Nucleus accumbens (tissue), 56 donors: ENCODE data around the gene SLC2A4.

Source experiments
- DNase-seq, 56 donors: peaks; one replicate each; lab custom pipeline; 2025; lab: John Stamatoyannopoulos, UW

SLC2A4 gene

DNA sequence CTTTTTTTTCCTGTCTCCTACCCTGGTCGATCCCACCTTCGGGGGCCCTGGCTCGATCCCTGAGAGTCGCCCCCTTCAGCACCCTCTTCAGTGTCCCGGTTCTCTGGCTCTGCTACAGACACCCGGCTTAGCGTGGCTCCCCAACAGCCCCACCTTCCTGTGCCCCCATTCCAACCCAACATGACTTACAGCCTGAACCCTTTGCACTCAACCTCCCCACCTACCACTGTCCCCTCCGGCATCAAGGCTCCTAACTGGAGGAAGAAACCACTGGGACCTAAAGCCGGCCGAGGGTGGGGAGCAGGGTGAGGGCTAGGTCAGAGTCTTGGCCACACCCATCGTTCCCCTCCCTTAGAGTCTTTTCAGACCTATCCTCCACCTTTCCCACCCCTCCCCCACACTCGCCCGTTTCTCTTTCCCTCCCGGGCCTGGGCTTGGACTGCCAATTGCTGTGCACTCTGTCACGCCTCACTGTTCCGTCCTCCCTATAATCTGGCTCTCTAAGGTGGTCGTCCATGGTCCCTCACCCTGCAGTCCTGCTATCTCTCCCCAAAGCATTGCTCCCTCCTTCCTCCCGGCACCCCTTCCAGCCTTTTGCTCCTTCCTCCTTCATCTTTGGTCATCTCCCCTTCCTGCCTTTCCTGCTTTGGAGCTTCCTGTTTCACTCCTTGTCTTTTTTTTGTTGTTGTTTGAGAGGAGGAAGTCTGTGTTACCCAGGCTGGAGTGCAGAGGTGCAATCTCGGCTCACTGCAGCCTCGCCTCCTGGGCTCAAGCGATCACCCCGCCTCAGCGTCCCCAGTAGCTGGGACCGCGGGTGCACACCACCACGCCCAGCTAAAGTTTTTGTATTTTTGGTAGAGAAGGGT, 18.4 kb upstream of the SLC2A4 start:
- no peak for DNase-seq

DNA sequence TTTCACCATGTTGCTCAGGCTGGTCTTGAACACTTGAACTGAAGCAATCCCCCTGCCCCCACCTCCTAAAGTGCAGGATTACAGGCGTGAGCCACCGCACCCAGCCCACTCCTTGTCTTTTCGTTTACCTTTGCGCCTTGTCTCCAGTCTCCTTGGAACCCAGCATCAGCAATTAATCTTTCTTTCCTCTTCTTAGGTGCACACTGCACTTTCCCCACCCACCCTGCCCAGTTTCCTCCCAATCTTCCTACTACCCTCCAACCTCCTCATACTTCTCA, 17.8 kb upstream of the SLC2A4 start:
- no peak for DNase-seq

- no peak for DNase-seq
Observed at GRCh38 chr17:7266784-7267183, 14.7 kb upstream of the SLC2A4 start.

DNA sequence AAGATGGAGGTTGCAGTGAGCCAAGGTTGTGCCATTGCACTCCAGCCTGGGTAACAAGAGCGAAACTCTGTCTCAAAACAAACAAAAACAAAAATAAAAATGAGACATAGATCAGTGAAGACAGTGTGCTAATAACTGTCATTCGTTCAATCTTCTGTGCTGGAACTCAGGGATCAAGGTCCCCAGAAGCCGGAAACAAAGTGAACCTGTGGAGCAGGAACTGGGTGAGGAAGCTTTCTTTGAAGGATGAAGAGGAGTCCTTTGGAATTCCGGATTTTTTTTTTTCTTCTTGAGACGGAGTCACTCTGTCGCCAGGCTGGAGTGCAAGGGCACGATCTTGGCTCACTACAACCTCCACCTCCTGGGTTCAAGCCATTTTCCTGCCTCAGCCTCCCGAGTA, 2.1 kb upstream of the SLC2A4 start:
- no peak for DNase-seq

DNA sequence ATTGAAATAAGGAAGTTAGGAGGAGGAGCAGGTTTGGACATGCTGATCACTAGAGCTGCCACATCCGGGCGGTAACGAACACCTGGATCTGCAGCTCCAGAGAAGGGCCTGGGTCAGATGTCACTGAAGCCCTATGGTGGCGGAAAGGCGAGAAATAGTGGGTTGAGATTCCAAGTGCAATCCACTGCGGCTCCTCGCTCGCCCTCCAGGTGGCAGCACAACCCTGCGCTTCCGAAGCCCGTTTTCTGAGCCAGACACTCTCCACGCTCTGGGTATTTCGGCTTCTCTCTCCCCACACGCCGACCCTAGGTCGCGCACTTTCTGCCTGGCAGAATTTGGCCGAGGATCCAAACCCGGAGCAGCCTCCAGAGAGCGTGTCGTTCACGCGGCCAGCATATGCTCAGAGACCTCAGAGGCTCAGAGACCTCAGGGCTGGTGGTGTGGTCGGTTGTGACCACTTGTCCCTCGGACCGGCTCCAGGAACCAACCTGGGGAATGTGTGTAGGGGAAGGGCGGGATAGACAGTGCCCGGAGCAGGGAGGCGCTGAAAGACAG, 922 bp upstream of the SLC2A4 start:
- DNase-seq: peak in 50 of 56 donors; percentile 19 to 88 (median 64)

GRCh38 chr17:7281953-7282751, 634 bp downstream of the SLC2A4 start:
- DNase-seq: peak in 2 of 56 donors; percentile 15 to 40

- no peak for DNase-seq
Observed at GRCh38 chr17:7282752-7283321, 1.3 kb downstream of the SLC2A4 start.

- no peak for DNase-seq
Observed at GRCh38 chr17:7283471-7284216, 2.1 kb downstream of the SLC2A4 start.

DNA sequence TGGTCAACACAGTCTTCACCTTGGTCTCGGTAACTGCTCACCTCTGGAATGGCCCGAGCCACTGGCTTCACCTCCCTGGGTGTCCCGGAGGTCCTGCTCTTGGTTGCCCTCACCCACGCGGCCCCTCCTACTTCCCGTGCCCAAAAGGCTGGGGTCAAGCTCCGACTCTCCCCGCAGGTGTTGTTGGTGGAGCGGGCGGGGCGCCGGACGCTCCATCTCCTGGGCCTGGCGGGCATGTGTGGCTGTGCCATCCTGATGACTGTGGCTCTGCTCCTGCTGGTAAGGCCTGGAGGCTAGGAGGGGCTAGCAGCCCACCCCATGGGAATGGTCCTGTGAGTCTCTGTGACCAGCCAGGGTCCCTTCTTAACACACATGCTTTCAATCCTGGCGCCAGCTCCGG, 3.4 kb downstream of the SLC2A4 start:
- no peak for DNase-seq

DNA sequence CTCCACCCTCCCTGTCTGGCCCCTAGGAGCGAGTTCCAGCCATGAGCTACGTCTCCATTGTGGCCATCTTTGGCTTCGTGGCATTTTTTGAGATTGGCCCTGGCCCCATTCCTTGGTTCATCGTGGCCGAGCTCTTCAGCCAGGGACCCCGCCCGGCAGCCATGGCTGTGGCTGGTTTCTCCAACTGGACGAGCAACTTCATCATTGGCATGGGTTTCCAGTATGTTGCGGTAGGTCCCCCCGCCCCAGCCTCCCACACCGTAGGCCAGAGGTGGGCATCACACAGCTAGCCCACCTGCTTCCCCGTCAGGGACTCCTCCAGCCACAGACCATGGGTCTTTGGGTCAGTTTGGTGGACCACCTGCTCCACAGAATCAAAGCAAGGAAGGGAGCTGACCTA, 4.2 kb downstream of the SLC2A4 start:
- DNase-seq: no peak

DNA sequence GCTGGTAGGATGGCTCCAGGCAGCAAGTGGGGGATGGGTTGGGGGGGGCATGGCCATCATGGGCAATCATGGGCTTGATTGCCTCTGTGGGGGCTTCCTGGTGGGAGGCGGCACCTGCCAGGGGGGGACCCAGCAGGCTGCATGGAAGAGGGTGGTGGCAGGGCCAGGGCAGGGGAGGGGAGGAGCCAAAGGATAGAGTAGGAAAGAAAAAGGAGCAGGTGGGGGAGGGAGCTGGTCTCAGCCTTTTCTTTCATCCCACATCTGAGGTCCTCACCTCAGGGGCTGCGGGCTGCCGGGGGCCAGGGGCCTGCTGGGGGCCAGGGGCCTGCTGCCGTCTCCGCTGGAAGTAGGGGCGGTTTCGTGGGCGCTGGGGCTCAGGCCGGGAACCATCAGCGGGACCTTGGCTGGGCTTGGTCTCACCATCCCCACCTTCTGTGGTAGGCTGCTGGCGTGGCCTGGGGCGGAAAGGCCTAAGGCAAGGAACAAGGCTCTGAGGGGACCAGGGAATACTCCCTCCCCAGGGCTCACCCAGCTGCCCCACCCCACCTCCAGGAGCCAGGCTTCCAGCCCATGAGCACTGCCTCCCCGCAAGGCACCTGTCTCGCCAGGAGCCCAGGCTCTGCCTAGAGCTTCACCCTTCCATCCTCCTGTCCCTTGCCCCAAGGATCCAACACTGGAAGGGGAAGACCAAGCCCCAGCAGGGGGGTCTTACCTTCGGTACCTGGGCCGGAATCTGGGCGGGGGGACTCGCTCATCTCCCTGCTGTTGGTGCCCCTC, 7.9 kb downstream of the SLC2A4 start:
- no peak for DNase-seq

GRCh38 chr17:7290166-7290565, 8.6 kb downstream of the SLC2A4 start:
- DNase-seq: no peak

DNA sequence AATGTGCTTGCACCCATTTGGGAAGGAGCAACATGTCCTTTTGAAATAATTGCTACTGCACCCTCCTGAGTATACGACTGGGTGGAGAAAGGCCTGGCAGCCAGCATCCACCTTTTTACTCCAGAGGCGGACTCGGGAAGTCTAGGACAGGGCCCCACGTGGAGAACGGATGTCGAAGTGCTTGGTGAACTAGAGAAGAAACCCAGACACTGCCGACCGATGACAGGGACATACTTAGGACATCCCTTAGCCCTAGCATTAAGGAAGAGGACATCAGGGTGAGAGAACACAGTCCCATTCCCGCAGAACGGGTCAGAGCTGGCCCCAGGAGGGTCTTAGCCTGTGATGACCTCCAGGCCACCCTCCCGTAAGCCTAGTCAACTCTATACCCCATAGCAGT, 9.2 kb downstream of the SLC2A4 start:
- no peak for DNase-seq

GRCh38 chr17:7292194-7292593, 10.7 kb downstream of the SLC2A4 start:
- DNase-seq: no peak

DNA sequence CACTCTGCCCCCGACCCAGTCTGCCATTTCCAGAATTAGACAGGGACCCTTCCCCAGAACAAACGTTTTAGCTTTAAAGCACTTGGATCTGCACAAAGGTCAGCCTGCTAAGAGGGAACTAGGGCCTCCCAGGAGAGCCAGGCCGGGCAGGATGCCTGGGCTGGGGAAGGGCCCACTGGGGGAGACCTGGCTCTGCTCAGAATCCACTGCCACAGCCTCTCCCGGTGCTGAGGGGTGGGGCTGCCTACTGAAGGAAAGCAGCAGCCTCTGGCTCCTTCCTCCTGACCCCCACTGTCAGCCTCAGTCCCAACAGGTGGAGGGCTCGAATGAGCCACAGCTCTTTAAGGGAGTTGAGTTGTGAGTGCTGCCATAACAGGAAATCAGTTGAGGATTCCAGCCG, 11.2 kb downstream of the SLC2A4 start:
- DNase-seq: peak in 3 of 56 donors; percentile 1 to 32 (median 20)

GRCh38 chr17:7293159-7293558, 11.6 kb downstream of the SLC2A4 start:
- no peak for DNase-seq

DNA sequence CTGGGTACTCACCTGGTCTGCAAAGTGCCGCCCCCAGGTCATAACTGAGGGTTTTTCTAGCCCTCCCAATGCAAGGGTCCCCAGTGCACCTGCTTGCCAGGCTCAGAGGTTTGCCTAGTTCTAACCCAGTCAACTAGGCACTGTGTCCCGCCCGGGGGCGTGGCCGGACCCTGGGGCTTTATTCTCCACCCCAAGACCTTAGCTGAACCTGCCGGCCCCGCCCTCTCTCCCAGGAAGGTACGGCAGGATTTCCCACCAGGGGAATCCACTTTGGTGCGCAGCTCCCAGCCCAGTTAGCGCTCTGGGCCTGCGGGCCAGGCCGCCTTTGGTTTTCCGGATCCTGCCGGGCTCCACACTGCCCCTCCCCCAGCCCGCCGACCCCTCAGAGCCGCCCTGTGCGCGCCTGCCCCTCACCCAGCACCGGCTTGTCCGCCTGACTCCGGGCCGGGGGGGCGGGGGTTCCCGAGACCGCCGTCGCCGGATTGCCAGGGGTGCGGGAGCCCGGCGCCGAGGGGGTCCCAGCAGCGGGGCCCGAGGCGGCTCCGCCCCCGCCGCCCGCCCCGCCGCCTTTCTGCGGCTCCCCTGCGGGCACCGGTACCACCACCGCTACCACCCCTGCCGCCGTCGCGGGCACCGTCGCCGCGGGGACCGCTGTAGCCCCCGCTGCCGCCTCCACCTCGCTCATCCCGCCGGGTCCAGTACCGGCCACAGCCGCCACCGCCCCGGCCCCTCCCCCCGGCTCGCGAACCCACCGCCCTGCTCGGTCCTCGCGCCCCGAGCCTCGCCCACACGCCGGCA, 12.5 kb downstream of the SLC2A4 start:
- DNase-seq: peak in 1 of 56 donors; percentile 5

- peak in 5 of 56 donors; percentile 13 to 52 (median 18) for DNase-seq
Observed at GRCh38 chr17:7294614-7295153, 13.2 kb downstream of the SLC2A4 start, which contains the start of gene YBX2. Gene YBX2, minus strand, starts transcription at chr17:7294639. Its CDS starts 139 bp downstream, at chr17:7294500.
